Skeletal muscle cell (primary cell): ENCODE data around the gene RRP1B.
"Not testable (repeated sequence)": the region's sequence is repeated elsewhere in the genome, so short reads cannot be mapped to it uniquely, and the experiment has no call there.

ENCODE experiments used
- DNase-seq: peaks from one replicate; pipeline ENCODE4 v3.0.0-alpha.2; 2010; ENCODE audit warnings: low read depth
- H3K4me3 ChIP-seq: 2 replicates; pipeline ENCODE4 v1.5.1; 2011; ENCODE audit warnings: low read depth, mild to moderate bottlenecking, control low read depth, low read length, moderate library complexity

RRP1B gene

GRCh38 chr21:43692949-43693348 is 33.6 kb downstream of the RRP1B start:
- DNase-seq, result no peak
- no peak overlapping the region for H3K4me3 ChIP-seq

GRCh38 chr21:43693981-43694380 is 34.6 kb downstream of the RRP1B start:
- no peak for DNase-seq
- H3K4me3 ChIP-seq, result no peak overlapping the region

GRCh38 chr21:43694437-43695079 is 35.2 kb downstream of the RRP1B start:
- DNase-seq, result no peak

GRCh38 chr21:43696214-43696613 is 36.9 kb downstream of the RRP1B start:
- no peak for DNase-seq
- H3K4me3 ChIP-seq, result no peak overlapping the region

More at GRCh38 chr21:43694437-43695079, 35.2 kb downstream of the RRP1B start:
- H3K4me3 ChIP-seq, result no peak overlapping the region

GRCh38 chr21:43697758-43698643 is 38.6 kb downstream of the RRP1B start:
- DNase-seq, result no peak
- H3K4me3 ChIP-seq, result no peak overlapping the region

GRCh38 chr21:43699492-43699777 is 40.1 kb downstream of the RRP1B start:
- DNase-seq, H3K4me3 ChIP-seq: not testable (repeated sequence)

- no peak for DNase-seq
- H3K4me3 ChIP-seq, result no peak overlapping the region
These were observed 40.7 kb downstream of the RRP1B start for GRCh38 chr21:43699933-43700599.

GRCh38 chr21:43701936-43702784 is 42.8 kb downstream of the RRP1B start:
- no peak overlapping the region for H3K4me3 ChIP-seq
- DNase-seq, result no peak

GRCh38 chr21:43702785-43703034 is 43.4 kb downstream of the RRP1B start:
- H3K4me3 ChIP-seq, result no peak overlapping the region
- DNase-seq, result no peak

- H3K4me3 ChIP-seq, result no peak overlapping the region
- peak; percentile 77 for DNase-seq
These were observed 43.9 kb downstream of the RRP1B start for GRCh38 chr21:43703035-43703880.

GRCh38 chr21:43707462-43707861 is 48.1 kb downstream of the RRP1B start:
- H3K4me3 ChIP-seq, result no peak overlapping the region
- DNase-seq, result no peak

GRCh38 chr21:43708745-43709381 is 49.5 kb downstream of the RRP1B start:
- no peak overlapping the region for H3K4me3 ChIP-seq
- DNase-seq, result no peak

- H3K4me3 ChIP-seq, result no peak overlapping the region
These were observed 53.0 kb downstream of the RRP1B start for GRCh38 chr21:43712268-43712942.

GRCh38 chr21:43713123-43713522 is 53.8 kb downstream of the RRP1B start:
- not testable (repeated sequence) for DNase-seq, H3K4me3 ChIP-seq

More at GRCh38 chr21:43712268-43712942, 53.0 kb downstream of the RRP1B start:
- DNase-seq, result no peak

- no peak for DNase-seq
- H3K4me3 ChIP-seq, result no peak overlapping the region
These were observed 57.2 kb downstream of the RRP1B start for GRCh38 chr21:43716376-43717165.

GRCh38 chr21:43717166-43717853 is 58.0 kb downstream of the RRP1B start:
- DNase-seq, result no peak
- no peak overlapping the region for H3K4me3 ChIP-seq
